ENCODE measurements around the gene ZSCAN12. TPM values are rescaled to one million over a fixed set of nuclear protein-coding genes. Genes with fewer than 3 reads are reported as not detected.

Gene ZSCAN12
- total RNA-seq, 2 donors from 2014 or later: 5.9 to 10.2 TPM

- Histone ChIP-seq H3K27ac (no peak overlapping the region), H3K27me3 (replicated peaks; ENCODE audit: insufficient read depth) (no peaks in the 10 kb centered on the region), H3K4me3 (no peak overlapping the region), H3K9me3 (no peaks in the 10 kb centered on the region), H3K36me3 (no peaks in the 10 kb centered on the region), H3K4me1 (replicated peaks) (no peaks in the 10 kb centered on the region)
- WGBS: 97% methylated on average over 4 of the region's 4 CpGs
- DNase-seq (ENCODE audit: low spot score): no peak
- intact Hi-C loops (cut with DNase I): no loop called here
- TF ChIP-seq POLR2A (IDR thresholded peaks at IDR 0.05): no peak
- no peak for TF ChIP-seq POLR2AphosphoS5 (IDR thresholded peaks at IDR 0.05)
- no peak for TF ChIP-seq CTCF (IDR thresholded peaks at IDR 0.05)
Observed at GRCh38 chr6:28425944-28426541, 26.5 kb upstream of the ZSCAN12 start.

DNA sequence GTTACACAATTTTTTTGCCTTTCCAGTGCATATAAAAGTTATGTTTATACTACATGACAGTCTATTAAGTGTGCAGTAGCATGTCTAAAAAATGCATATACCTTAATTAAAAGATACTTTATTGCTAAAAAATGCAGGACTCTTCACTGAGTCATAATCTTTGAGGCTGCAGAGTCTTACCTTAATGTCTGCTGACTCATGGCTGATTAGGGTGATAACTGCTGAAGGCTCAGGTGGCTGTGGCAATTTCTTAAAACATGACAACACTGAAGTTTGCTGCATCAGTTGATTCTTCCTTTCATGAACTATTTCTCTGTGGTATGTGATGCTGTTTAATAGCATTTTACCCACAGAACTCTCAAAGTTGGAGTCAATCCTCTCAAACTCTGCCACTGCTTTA is 24.6 kb upstream of the ZSCAN12 start:
- Histone ChIP-seq H3K36me3 (no peaks in the 10 kb centered on the region), H3K27me3 (replicated peaks; ENCODE audit: insufficient read depth) (no peaks in the 10 kb centered on the region), H3K9me3 (no peaks in the 10 kb centered on the region), H3K4me3 (no peak overlapping the region), H3K4me1 (replicated peaks) (no peaks in the 10 kb centered on the region), H3K27ac (no peak overlapping the region)
- no peak for DNase-seq (ENCODE audit: low spot score)
- TF ChIP-seq POLR2A (IDR thresholded peaks at IDR 0.05) (no peak), CTCF (IDR thresholded peaks at IDR 0.05) (no peak), POLR2AphosphoS5 (IDR thresholded peaks at IDR 0.05) (no peak)
- intact Hi-C loops (cut with DNase I): no loop called here

- H3K4me1 ChIP-seq (replicated peaks): no peaks in the 10 kb centered on the region
- WGBS: 90% methylated on average over 1 of the region's 1 CpG
- no peaks in the 10 kb centered on the region for H3K27me3 ChIP-seq (replicated peaks; ENCODE audit: insufficient read depth)
- H3K36me3 ChIP-seq: no peaks in the 10 kb centered on the region
- no peaks in the 10 kb centered on the region for H3K9me3 ChIP-seq
- no peak overlapping the region for H3K4me3 ChIP-seq
- no peak for DNase-seq (ENCODE audit: low spot score)
- intact Hi-C loops (cut with DNase I): no loop called here
- H3K27ac ChIP-seq: no peak overlapping the region
- TF ChIP-seq POLR2AphosphoS5 (IDR thresholded peaks at IDR 0.05): no peak
- TF ChIP-seq CTCF (IDR thresholded peaks at IDR 0.05): no peak
- TF ChIP-seq POLR2A (IDR thresholded peaks at IDR 0.05): no peak
Observed at GRCh38 chr6:28423546-28423945, 24.0 kb upstream of the ZSCAN12 start.

DNA sequence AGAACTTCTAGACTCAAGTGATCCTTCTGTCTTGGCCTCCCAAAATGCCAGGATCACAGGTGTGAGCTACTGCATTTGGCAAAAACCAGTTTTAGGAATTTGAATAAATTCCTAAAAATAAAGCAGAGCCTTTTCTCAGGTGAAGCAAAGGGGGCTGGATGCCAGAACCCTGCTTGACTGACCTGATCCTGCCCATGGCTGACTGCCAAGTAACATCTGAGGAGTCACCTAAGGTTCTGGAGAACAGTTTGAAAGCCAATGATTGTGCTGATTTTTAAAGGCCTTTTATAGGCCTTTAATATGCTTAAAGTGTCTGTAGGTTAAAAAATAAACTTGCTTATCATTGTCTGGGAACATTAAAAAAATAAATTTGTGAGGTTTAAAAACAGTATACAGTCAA is 14.1 kb upstream of the ZSCAN12 start:
- Histone ChIP-seq H3K36me3 (no peaks in the 10 kb centered on the region), H3K4me1 (replicated peaks) (no peaks in the 10 kb centered on the region), H3K4me3 (no peak overlapping the region), H3K9me3 (no peaks in the 10 kb centered on the region), H3K27ac (no peak overlapping the region), H3K27me3 (replicated peaks; ENCODE audit: insufficient read depth) (no peaks in the 10 kb centered on the region)
- DNase-seq (ENCODE audit: low spot score): no peak
- intact Hi-C loops (cut with DNase I): no loop called here
- no peak for TF ChIP-seq POLR2A (IDR thresholded peaks at IDR 0.05)
- TF ChIP-seq POLR2AphosphoS5 (IDR thresholded peaks at IDR 0.05): no peak
- TF ChIP-seq CTCF (IDR thresholded peaks at IDR 0.05): no peak

DNA sequence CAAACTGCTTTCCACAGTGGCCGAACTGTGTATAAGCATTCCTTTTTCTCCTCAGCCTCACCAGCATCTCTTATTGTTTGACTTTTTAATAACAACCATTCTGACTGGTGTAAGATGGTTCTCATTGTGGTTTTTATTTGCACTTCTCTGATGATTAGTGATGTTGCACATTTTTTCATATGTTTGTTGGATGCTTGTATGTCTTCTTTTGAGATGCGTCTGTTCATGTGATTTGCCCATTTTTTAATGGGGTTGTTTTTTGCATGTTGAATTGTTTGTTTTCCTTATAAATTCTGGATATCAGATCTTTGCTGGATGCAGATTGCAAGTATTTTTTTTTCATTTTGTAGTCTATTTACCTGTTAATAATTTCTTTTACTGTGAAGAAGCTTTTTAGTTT is 11.2 kb upstream of the ZSCAN12 start:
- no peak overlapping the region for H3K4me3 ChIP-seq
- H3K27ac ChIP-seq: no peak overlapping the region
- TF ChIP-seq CTCF (IDR thresholded peaks at IDR 0.05) (no peak), POLR2AphosphoS5 (IDR thresholded peaks at IDR 0.05) (no peak), POLR2A (IDR thresholded peaks at IDR 0.05) (no peak)
- 100% methylated on average over 2 of the region's 2 CpGs for WGBS
- H3K27me3 ChIP-seq (replicated peaks; ENCODE audit: insufficient read depth): no peaks in the 10 kb centered on the region
- no peak for DNase-seq (ENCODE audit: low spot score)
- no peaks in the 10 kb centered on the region for H3K36me3 ChIP-seq
- no peaks in the 10 kb centered on the region for H3K4me1 ChIP-seq (replicated peaks)
- intact Hi-C loops (cut with DNase I): no loop called here
- H3K9me3 ChIP-seq: no peaks in the 10 kb centered on the region
